HepG2 (cell line): ENCODE measurements around the gene GRM5. TPM values are rescaled to one million over a fixed set of nuclear protein-coding genes. Genes with fewer than 3 reads are reported as not detected.

Source experiments
- ATAC-seq: fragments of 200-7000 bp; cut with Tn5 transposase; 3 replicates; pipeline ENCODE4 v1.9.1; 2020; ENCODE audit warnings: mild to moderate bottlenecking, moderate library complexity
- BruUV-seq: library from RNA; stranded (reverse); fragments of 400-500 nt; replicated peaks from 2 replicates; lab custom pipeline; 2021; lab: Mats Ljungman, UMichigan
- CTCF ChIA-PET: fragments of 300-600 bp; formaldehyde crosslinking; extraction: SDS; loops from one replicate; lab custom pipeline; 2021; ENCODE audit warnings: low total read pairs, inconsistent platforms, low intra/inter-chr PET ratio; lab: Yijun Ruan, JAX
- POLR2A ChIA-PET: fragments of 350-600 bp; sonication (Branson Sonifier 250); formaldehyde crosslinking; loops from one replicate; lab custom pipeline; 2020; ENCODE audit warnings: antibody characterized with exemption, inconsistent platforms; lab: Yijun Ruan, JAX
- DNase-seq: peaks from one replicate; pipeline ENCODE4 v3.0.0-alpha.2; 2015; ENCODE audit warnings: low spot score
- FAIRE-seq: peaks from 3 replicates; lab custom pipeline; 2011; peaks lifted over from hg19 to GRCh38; lab: Jason Lieb, UNC
- H2AFZ ChIP-seq: one replicate; pipeline ENCODE4 v1.6.1; 2011; ENCODE audit warnings: low read length, inconsistent platforms
- H3K27ac ChIP-seq: fragments of 300-600 bp; 3 replicates; pipeline ENCODE4 v1.8.0; 2011; ENCODE audit warnings: mixed run types, mild to moderate bottlenecking, mixed read lengths, low read length, inconsistent platforms; ENCODE audit not compliant: insufficient read depth; ENCODE audit errors: extremely low read length
- H3K27me3 ChIP-seq, 2 experiments: fragments of 200-600 bp in 1 of 2; 2 replicates in 1 of 2; 3 replicates in 1 of 2; pipeline versions ENCODE4 v1.6.0 to v1.8.0; 2011; ENCODE audit warnings: low read length in 2 of 2, mild to moderate bottlenecking in 2 of 2, moderate library complexity in 2 of 2, inconsistent platforms in 1 of 2; ENCODE audit not compliant: insufficient read depth in 2 of 2, control insufficient read depth in 1 of 2
- H3K36me3 ChIP-seq, 2 experiments: fragments of 200-600 bp in 1 of 2; replicated peaks in 1 of 2; 2 replicates in 1 of 2; 3 replicates in 1 of 2; pipeline versions ENCODE4 v1.5.1 to v1.8.0; 2011; ENCODE audit warnings: low read length in 2 of 2, inconsistent platforms in 1 of 2; ENCODE audit not compliant: insufficient read depth in 2 of 2, control insufficient read depth in 1 of 2
- H3K4me1 ChIP-seq: 2 replicates; pipeline ENCODE4 v1.5.1; 2012; ENCODE audit warnings: low read length, inconsistent platforms; ENCODE audit not compliant: insufficient read depth
- H3K4me2 ChIP-seq: 2 replicates; pipeline ENCODE4 v1.6.0; 2011; ENCODE audit warnings: low read depth, low read length, inconsistent platforms
- H3K4me3 ChIP-seq, 3 experiments: fragments of 200-600 bp in 1 of 3; sonication (generic), shearing (Covaris generic) in 1 of 3; replicated peaks in 1 of 3; 2 replicates each; pipeline ENCODE4 v1.5.1; 2011 to 2016; ENCODE audit warnings: low read length in 3 of 3, inconsistent platforms in 2 of 3, low read depth in 2 of 3, mild to moderate bottlenecking in 2 of 3, control low read depth in 1 of 3, mixed read lengths in 1 of 3; ENCODE audit not compliant: insufficient read depth in 1 of 3
- H3K79me2 ChIP-seq: one replicate; pipeline ENCODE4 v1.6.1; 2011; ENCODE audit warnings: low read length, inconsistent platforms; ENCODE audit not compliant: insufficient read depth
- H3K9ac ChIP-seq: 2 replicates; pipeline ENCODE4 v1.6.0; 2011; ENCODE audit warnings: mild to moderate bottlenecking, low read depth, low read length, inconsistent platforms; ENCODE audit not compliant: insufficient read depth
- H3K9me3 ChIP-seq: 2 replicates; pipeline ENCODE4 v1.5.1; 2012; ENCODE audit warnings: mild to moderate bottlenecking, low read length
- H4K20me1 ChIP-seq: 2 replicates; pipeline ENCODE4 v1.6.0; 2011; ENCODE audit warnings: inconsistent platforms, mild to moderate bottlenecking, low read length, moderate library complexity; ENCODE audit not compliant: insufficient read depth
- ARID5B ChIP-seq: IDR thresholded peaks from 2 replicates; pipeline ENCODE4 v1.4.0; 2020; ENCODE audit warnings: mild to moderate bottlenecking, missing genetic modification reagents
- CBX5 ChIP-seq: sonication (generic); formaldehyde crosslinking; IDR thresholded peaks from 2 replicates; pipeline ENCODE4 v1.4.0; 2020; ENCODE audit warnings: missing genetic modification reagents, borderline replicate concordance
- HNRNPL ChIP-seq: fragments of 200-400 bp; formaldehyde crosslinking; IDR thresholded peaks from 2 replicates; pipeline ENCODE4 v1.6.1; 2017; ENCODE audit warnings: mild to moderate bottlenecking, low read depth, low read length
- KMT2A ChIP-seq: sonication (generic); formaldehyde crosslinking; IDR thresholded peaks from 2 replicates; pipeline ENCODE4 v1.4.0; 2020; ENCODE audit warnings: missing genetic modification reagents
- PAX8 ChIP-seq: sonication (generic); formaldehyde crosslinking; IDR thresholded peaks from 2 replicates; pipeline ENCODE4 v1.8.0; 2022; ENCODE audit warnings: mild to moderate bottlenecking, missing genetic modification reagents, borderline replicate concordance
- SKI ChIP-seq: fragments of 450-650 bp; IDR thresholded peaks from one replicate; pipeline ENCODE4 v1.6.1; 2018; ENCODE audit warnings: mild to moderate bottlenecking; ENCODE audit not compliant: partially characterized antibody
- ZNF530 ChIP-seq: sonication (generic); formaldehyde crosslinking; IDR thresholded peaks from 2 replicates; pipeline ENCODE4 v1.5.0; 2020; ENCODE audit warnings: low read depth, mild to moderate bottlenecking, missing genetic modification reagents
- ZNF746 ChIP-seq: sonication (generic); formaldehyde crosslinking; IDR thresholded peaks from 2 replicates; pipeline ENCODE4 v1.8.0; 2022; ENCODE audit warnings: mild to moderate bottlenecking, missing genetic modification reagents
- WGBS: methylation state at CpG from one replicate; pipeline ENCODE4 v1.1.6; 2017; ENCODE audit warnings: low lambda C conversion rate; 5-methylcytosine and 5-hydroxymethylcytosine counted together
- in situ Hi-C: cut with HindIII; loops from 2 replicates; pipeline ENCODE4 v1.10.0; 2017; ENCODE audit warnings: low pct_unique_long_range_greater_than_20kb; ENCODE audit not compliant: extremely low pct_ligation_motif_present
- intact Hi-C: fragments of 100-400 bp; cut with micrococcal nuclease; formaldehyde crosslinking; loops from one replicate; pipeline ENCODE4 v1.10.0; 2022; ENCODE audit not compliant: unreplicated experiment
- polyA plus RNA-seq, 8 experiments: library from polyadenylated mRNA; depleted of rRNA in 3 of 8; stranded (reverse) in 7 of 8; unstranded in 1 of 8; fragments of >200 nt; fragmentation: Illumina TruSeq in 4 of 8; extraction: Trizol in 4 of 8; gene quantifications; 2 replicates each; pipeline versions ENCODE4 v1.2.1 to v1.2.3, GENCODE V29; 2011 to 2016; ENCODE audit warnings: low read depth in 4 of 8, missing spikeins in 1 of 8, mixed read lengths in 1 of 8; ENCODE audit not compliant: insufficient read depth in 1 of 8
- total RNA-seq, 5 experiments: library from RNA; depleted of rRNA; stranded (reverse); fragments of >200 nt; fragmentation: Illumina TruSeq; extraction: Trizol; gene quantifications; 2 replicates each; pipeline ENCODE4 v1.2.3, GENCODE V29; 2016; ENCODE audit warnings: low read depth in 1 of 5

GRM5 gene
- total and polyA plus RNA-seq, 2 of the 13 experiments (the other 11 are each of a cell fraction or from before 2014, with no cell fraction given): not detected

DNA sequence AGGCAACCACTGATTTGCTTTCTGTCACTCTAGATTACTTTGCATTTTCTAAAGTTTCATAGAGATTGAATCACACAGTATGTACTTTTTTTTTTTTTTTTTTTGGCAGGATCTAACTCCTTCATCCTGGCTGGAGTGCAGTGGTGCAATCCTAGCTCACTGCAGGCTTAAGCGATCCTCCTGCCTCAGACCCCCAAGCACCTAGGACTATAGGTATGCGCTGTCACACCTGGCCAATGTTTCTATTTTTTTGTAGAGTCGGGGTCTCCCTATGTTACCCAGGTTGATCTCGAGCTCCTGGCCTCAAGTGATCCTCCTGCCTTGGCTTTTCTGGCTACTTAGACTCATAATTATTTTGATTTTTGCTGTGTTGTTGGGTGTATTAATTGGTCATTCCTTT is 433.6 kb downstream of the GRM5 start:
- no peaks in the 10 kb centered on the region for H3K79me2 ChIP-seq
- intact Hi-C loops: no loop called here
- H3K36me3 ChIP-seq: no peaks in the 10 kb centered on the region
- no peak overlapping the region for H2AFZ ChIP-seq
- TF ChIP-seq CBX5 (CRISPR knock-in tag) (no peak), PAX8 (no peak), HNRNPL (no peak), SKI (no peak), KMT2A (CRISPR knock-in tag) (no peak), ZNF746 (CRISPR knock-in tag) (no peak), ZNF530 (CRISPR knock-in tag) (no peak), ARID5B (no peak)
- TF ChIP-seq, all 625 proteins: peak for 0
- no peak for ATAC-seq
- no peaks in the 10 kb centered on the region for H3K4me1 ChIP-seq
- no peaks in the 10 kb centered on the region for H4K20me1 ChIP-seq
- no peaks in the 10 kb centered on the region for H3K9me3 ChIP-seq
- H3K4me3 ChIP-seq: no peak overlapping the region
- no peak for DNase-seq
- ChIA-PET POLR2A (no interaction called here), CTCF (no interaction called here)
- FAIRE-seq: no peak
- in situ Hi-C loops: no loop called here
- BruUV-seq: no TSS peak
- H3K9ac ChIP-seq: no peak overlapping the region
- no peak overlapping the region for H3K4me2 ChIP-seq
- WGBS: 9% methylated on average over 4 of the region's 4 CpGs
- H3K27ac ChIP-seq: no peak overlapping the region
- no peaks in the 10 kb centered on the region for H3K27me3 ChIP-seq
